Caco-2 (cell line): ENCODE data around the gene MAP2K4. TPM values are rescaled to one million over a fixed set of nuclear protein-coding genes. Genes with fewer than 3 reads are reported as not detected.

ENCODE experiments used
- BruUV-seq: library from RNA; stranded (reverse); fragments of 400-500 nt; replicated peaks from 2 replicates; lab custom pipeline; 2021; lab: Mats Ljungman, UMichigan
- CTCF ChIA-PET: fragments of 300-600 bp; sonication (Branson Sonifier 250); formaldehyde crosslinking; loops from one replicate; lab custom pipeline; 2022; ENCODE audit warnings: antibody characterized with exemption; lab: Charles Lee
- POLR2A ChIA-PET: fragments of 300-600 bp; sonication (Branson Sonifier 250); formaldehyde crosslinking; loops from one replicate; lab custom pipeline; 2022; ENCODE audit warnings: antibody characterized with exemption; lab: Charles Lee
- DNase-seq, 2 experiments: peaks; one replicate each; pipeline versions ENCODE4 v3.0.0 to v3.0.0-alpha.2; 2020 to 2022
- H3K27me3 ChIP-seq: replicated peaks from 2 replicates; pipeline ENCODE4 v1.6.0; 2011; ENCODE audit warnings: low read length; ENCODE audit not compliant: control insufficient read depth, insufficient read depth
- H3K36me3 ChIP-seq: 2 replicates; pipeline ENCODE4 v1.5.1; 2011; ENCODE audit warnings: low read length; ENCODE audit not compliant: control insufficient read depth, insufficient read depth
- H3K4me1 ChIP-seq: fragments of 250-450 bp; sonication (Bioruptor Pico); 2 replicates; pipeline ENCODE4 v1.5.1; 2020; ENCODE audit warnings: mild to moderate bottlenecking
- H3K4me3 ChIP-seq: 2 replicates; pipeline ENCODE4 v1.5.1; 2011; ENCODE audit warnings: low read depth, mild to moderate bottlenecking, control low read depth, low read length
- H3K9me3 ChIP-seq: fragments of 250-450 bp; sonication (Bioruptor Pico); 2 replicates; pipeline ENCODE4 v1.5.1; 2020; ENCODE audit warnings: mild to moderate bottlenecking, moderate library complexity
- H3K27ac Mint-ChIP-seq: one replicate; pipeline ENCODE4 v1.8.0; 2022; ENCODE audit warnings: mixed read lengths; ENCODE audit not compliant: unreplicated experiment
- H3K27me3 Mint-ChIP-seq: one replicate; pipeline ENCODE4 v1.8.0; 2022; ENCODE audit warnings: mixed read lengths; ENCODE audit not compliant: insufficient read depth, unreplicated experiment
- H3K36me3 Mint-ChIP-seq: one replicate; pipeline ENCODE4 v1.8.0; 2022; ENCODE audit warnings: mild to moderate bottlenecking, mixed read lengths; ENCODE audit not compliant: insufficient read depth, unreplicated experiment
- H3K4me1 Mint-ChIP-seq: one replicate; pipeline ENCODE4 v1.8.0; 2022; ENCODE audit warnings: low read depth, mixed read lengths; ENCODE audit not compliant: unreplicated experiment
- H3K4me3 Mint-ChIP-seq: one replicate; pipeline ENCODE4 v1.8.0; 2022; ENCODE audit warnings: mild to moderate bottlenecking, moderate library complexity, mixed read lengths; ENCODE audit not compliant: unreplicated experiment
- H3K9me3 Mint-ChIP-seq: one replicate; pipeline ENCODE4 v1.8.0; 2022; ENCODE audit warnings: mixed read lengths; ENCODE audit not compliant: unreplicated experiment
- CTCF ChIP-seq, 2 experiments: fragments of 200-600 bp in 1 of 2; IDR thresholded peaks; 1 replicate in 1 of 2; 2 replicates in 1 of 2; pipeline versions ENCODE4 v1.5.1 to v1.8.0; 2011 to 2022; ENCODE audit warnings: antibody characterized with exemption in 1 of 2, control low read depth in 1 of 2, inconsistent platforms in 1 of 2, low read depth in 1 of 2, low read length in 1 of 2, mild to moderate bottlenecking in 1 of 2, moderate library complexity in 1 of 2; ENCODE audit not compliant: insufficient read depth in 1 of 2, severe bottlenecking in 1 of 2, unreplicated experiment in 1 of 2
- intact Hi-C: fragments of 100-400 bp; cut with micrococcal nuclease; formaldehyde crosslinking; loops from one replicate; pipeline ENCODE4 v1.10.0; 2022; ENCODE audit not compliant: unreplicated experiment
- total RNA-seq: library from RNA; stranded (reverse); gene quantifications from 2 replicates; pipeline ENCODE4 v1.2.3, GENCODE V29; 2022

The MAP2K4 gene
- total RNA-seq, 1 experiment from 2014 or later, result 20.9 TPM

GRCh38 chr17:11980813-11981212 lies 39.9 kb upstream of the MAP2K4 start:
- POLR2A ChIA-PET, result no interaction called here
- Mint-ChIP-seq H3K27ac (no peak overlapping the region), H3K4me3 (no peak overlapping the region), H3K27me3 (no peaks in the 10 kb centered on the region), H3K9me3 (no peaks in the 10 kb centered on the region), H3K36me3 (no peaks in the 10 kb centered on the region), H3K4me1 (no peaks in the 10 kb centered on the region)
- no peaks in the 10 kb centered on the region for H3K27me3 ChIP-seq
- no peak for DNase-seq
- no peak overlapping the region for H3K4me3 ChIP-seq
- no peaks in the 10 kb centered on the region for H3K4me1 ChIP-seq
- no peak for TF ChIP-seq CTCF (IDR thresholded peaks at IDR 0.05; ENCODE audit: insufficient read depth in 1 of 2, low read depth in 1 of 2, low read length in 1 of 2, severe bottlenecking in 1 of 2, unreplicated experiment in 1 of 2)
- BruUV-seq, result no TSS peak
- CTCF ChIA-PET, result interaction anchor here (0.6 kb wide), 1 partner anchor 258 kb away, joined by 4 read pairs; no protein-coding TSS in a partner anchor
- no peaks in the 10 kb centered on the region; the same call in 1 of the 2 replicates for H3K36me3 ChIP-seq
- intact Hi-C loops, result no loop called here
- no peaks in the 10 kb centered on the region for H3K9me3 ChIP-seq

- H3K36me3 Mint-ChIP-seq, result no peaks in the 10 kb centered on the region
Observed at GRCh38 chr17:11981862-11982261, 38.8 kb upstream of the MAP2K4 start.

DNA sequence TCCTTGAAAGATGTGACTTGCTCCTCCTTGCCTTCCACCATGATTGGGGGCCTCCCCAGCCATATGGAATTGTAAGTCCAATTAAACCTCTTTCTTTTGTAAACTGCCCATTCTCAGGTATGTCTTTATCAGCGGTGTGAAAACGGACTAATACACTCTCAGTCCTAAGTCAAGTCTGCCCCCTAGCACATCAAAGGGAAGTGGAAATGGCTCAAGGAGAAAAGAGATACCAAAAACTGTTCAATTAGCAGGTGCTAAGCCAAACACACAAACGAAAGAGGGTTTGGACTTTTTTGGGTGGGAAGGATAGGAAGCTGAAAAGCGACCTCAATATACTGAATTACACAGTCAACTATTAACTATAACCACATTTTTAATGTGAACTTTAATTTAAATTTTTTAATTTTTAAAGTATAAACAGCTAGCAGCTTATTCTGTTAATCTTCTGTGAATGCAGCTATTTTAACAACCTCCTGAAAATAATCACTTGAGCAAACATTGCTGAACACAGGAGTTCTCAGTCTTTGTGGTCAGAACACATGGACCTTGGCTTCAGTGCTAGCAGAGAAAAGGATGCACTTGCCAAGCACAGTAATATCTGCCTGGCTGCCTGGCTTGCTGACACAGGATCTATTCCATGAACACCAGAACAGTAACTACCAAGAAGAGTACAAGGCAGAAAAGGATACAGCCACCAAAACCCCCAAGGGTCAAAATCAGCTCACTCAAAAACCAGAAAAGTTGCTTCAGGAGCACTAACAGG lies 34.3 kb upstream of the MAP2K4 start:
- CTCF ChIA-PET, result interaction anchor here (1.8 kb wide), 1 partner anchor 11 kb away, joined by 6 read pairs; the partner anchor contains the start of gene ZNF18
- POLR2A ChIA-PET, result no interaction called here
- no TSS peak for BruUV-seq
- Histone ChIP-seq H3K36me3 (no peaks in the 10 kb centered on the region; the same call in 1 of the 2 replicates), H3K4me1 (no peaks in the 10 kb centered on the region), H3K4me3 (no peak overlapping the region), H3K9me3 (no peaks in the 10 kb centered on the region), H3K27me3 (no peaks in the 10 kb centered on the region)
- Mint-ChIP-seq H3K4me3 (no peak overlapping the region), H3K9me3 (no peaks in the 10 kb centered on the region), H3K27me3 (no peaks in the 10 kb centered on the region), H3K27ac (no peak overlapping the region), H3K4me1 (no peaks in the 10 kb centered on the region), H3K36me3 (no peaks in the 10 kb centered on the region)
- TF ChIP-seq CTCF (IDR thresholded peaks at IDR 0.05; ENCODE audit: insufficient read depth in 1 of 2, low read depth in 1 of 2, low read length in 1 of 2, severe bottlenecking in 1 of 2, unreplicated experiment in 1 of 2), result no peak
- intact Hi-C loops, result no loop called here
- DNase-seq, result no peak

More at GRCh38 chr17:11981862-11982261, 38.8 kb upstream of the MAP2K4 start:
- Histone ChIP-seq H3K36me3 (no peaks in the 10 kb centered on the region; the same call in 1 of the 2 replicates), H3K4me1 (no peaks in the 10 kb centered on the region), H3K4me3 (no peak overlapping the region), H3K9me3 (no peaks in the 10 kb centered on the region), H3K27me3 (no peaks in the 10 kb centered on the region)
- no peak overlapping the region for H3K4me3 Mint-ChIP-seq
- CTCF ChIA-PET, result no interaction called here
- no peaks in the 10 kb centered on the region for H3K27me3 Mint-ChIP-seq
- H3K9me3 Mint-ChIP-seq, result no peaks in the 10 kb centered on the region
- H3K4me1 Mint-ChIP-seq, result no peaks in the 10 kb centered on the region
- no peak for TF ChIP-seq CTCF (IDR thresholded peaks at IDR 0.05; ENCODE audit: insufficient read depth in 1 of 2, low read depth in 1 of 2, low read length in 1 of 2, severe bottlenecking in 1 of 2, unreplicated experiment in 1 of 2)
- no TSS peak for BruUV-seq
- POLR2A ChIA-PET, result no interaction called here
- DNase-seq, result no peak
- intact Hi-C loops, result no loop called here
- H3K27ac Mint-ChIP-seq, result no peak overlapping the region
